Nucleus accumbens (tissue), 56 donors: Measurements from ENCODE around the gene TMEM269.

ENCODE experiments used
- DNase-seq, 56 donors: peaks; one replicate each; lab custom pipeline; 2025; lab: John Stamatoyannopoulos, UW

The TMEM269 gene, protein sequence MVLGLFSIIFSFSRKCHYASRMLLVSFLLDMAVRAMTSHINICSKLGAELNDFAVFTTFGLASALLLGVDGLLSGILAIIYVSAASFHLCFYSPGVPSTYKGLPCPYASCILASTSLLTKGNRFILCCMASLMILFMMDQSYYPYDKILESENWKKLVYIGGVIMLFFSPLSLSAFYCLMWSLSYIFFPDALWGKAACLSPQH

GRCh38 chr1:42784946-42785693, at the start of gene TMEM269:
TSS of gene TMEM269 (plus strand) at chr1:42784991. CDS start at chr1:42789894, 4,903 bp downstream.
- DNase-seq, result peak in 10 of 56 donors; percentile 4 to 39 (median 12)

- no peak for DNase-seq
These were observed 49.7 kb upstream of the TMEM269 start for GRCh38 chr1:42735056-42735455.

- DNase-seq, result no peak
These were observed 49.2 kb upstream of the TMEM269 start for GRCh38 chr1:42735477-42736105.

DNA sequence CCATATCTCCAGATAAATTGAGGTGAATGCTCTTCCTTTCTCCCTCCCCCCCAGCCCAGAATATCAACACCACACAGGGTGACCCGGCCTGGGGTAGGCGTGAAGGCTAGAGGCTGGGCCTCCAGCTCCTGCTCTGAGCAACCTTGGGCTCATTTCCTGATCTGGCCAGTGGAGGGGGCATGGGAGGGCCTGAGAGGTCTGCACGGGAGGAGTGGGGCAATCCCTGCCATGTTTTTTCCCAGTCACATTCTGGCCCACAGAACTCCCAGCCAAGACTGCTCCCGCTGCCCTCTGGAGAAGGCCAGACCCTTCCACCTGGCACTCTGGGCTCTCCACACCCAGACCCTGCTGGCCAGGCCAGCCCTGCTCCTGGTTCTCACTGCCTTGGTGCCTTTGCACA, 48.6 kb upstream of the TMEM269 start:
- DNase-seq, result no peak

GRCh38 chr1:42736571-42737200, 48.1 kb upstream of the TMEM269 start:
- DNase-seq, result no peak

DNA sequence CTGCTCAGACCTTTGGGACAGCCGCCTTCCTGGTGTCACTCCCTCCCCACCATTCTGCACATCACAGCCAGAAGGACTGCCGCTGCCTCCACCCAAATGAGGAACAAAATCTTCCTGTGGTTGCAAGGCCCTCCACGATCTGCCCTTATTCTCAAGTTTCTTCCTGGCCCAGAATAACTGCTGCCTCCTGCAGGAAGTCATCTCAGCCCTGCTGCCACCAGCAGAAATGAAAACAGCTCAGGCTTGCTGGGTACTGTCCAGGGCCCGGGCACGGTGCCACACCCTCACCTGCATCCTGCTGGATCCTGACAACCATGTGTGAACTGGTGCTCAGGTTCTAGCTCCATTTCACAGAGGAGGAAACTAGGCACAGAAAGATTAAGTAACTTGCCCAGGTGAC, 47.5 kb upstream of the TMEM269 start:
- peak in 1 of 56 donors; percentile 15 for DNase-seq

DNA sequence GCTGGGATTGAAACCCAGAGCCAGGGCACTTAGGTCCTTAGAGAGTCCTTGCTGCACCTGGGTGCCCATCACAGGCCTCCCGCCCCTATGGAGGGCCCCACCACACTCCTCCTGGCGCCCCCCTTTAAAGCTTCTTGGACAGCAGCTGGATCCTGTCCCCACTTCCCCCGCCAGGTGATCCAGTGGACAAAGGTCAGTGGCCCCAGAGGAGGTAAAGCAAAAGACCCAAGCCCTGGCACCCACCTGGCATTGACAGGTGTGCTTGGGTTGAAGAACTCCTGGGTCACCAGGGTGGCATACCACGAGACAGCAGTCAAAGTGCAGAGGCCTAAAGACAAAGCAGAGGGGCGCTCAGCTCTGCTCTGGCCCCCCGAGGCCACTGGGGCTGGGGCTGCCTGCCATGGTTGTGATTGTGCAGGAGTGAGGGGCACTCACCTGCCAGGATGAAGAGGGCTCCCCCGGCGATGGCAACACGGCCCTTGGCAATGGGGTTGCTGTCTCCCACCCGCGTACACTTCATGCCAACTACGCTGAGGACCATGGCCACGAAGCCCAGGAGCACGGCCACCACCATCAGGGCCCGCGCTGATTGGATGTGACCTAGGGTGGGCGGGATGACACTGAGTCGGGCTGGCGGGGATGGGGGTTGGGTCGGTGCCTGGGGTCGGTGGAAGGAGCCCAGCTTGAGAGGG, 46.7 kb upstream of the TMEM269 start:
- no peak for DNase-seq

DNA sequence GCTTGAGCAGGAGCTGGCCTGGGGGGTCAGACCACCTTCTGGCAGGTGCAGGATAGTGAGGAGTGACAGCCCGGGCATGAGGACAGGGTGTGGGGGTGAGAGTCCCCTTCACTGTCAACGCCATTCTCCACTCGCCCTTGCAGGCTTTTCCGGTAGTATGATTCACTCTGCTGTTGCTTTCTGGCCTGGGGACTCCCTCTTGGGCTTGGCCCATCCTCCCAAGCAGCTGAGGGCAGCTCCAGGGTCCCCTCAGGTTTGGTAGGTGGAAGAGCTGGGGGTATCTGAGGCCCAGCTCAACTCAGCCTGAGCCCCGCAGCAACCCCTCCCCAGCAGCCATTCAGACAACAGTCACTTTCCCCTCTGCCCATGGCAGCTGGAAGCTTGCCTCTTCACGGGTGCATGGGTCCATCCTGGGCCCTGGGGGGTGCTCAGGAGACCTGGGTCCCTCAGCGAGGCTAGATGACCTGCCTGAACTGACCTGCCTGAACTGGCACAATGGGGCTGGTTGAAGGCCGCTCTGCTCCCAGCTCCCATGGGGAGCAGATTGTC, 46.0 kb upstream of the TMEM269 start:
- no peak for DNase-seq

DNA sequence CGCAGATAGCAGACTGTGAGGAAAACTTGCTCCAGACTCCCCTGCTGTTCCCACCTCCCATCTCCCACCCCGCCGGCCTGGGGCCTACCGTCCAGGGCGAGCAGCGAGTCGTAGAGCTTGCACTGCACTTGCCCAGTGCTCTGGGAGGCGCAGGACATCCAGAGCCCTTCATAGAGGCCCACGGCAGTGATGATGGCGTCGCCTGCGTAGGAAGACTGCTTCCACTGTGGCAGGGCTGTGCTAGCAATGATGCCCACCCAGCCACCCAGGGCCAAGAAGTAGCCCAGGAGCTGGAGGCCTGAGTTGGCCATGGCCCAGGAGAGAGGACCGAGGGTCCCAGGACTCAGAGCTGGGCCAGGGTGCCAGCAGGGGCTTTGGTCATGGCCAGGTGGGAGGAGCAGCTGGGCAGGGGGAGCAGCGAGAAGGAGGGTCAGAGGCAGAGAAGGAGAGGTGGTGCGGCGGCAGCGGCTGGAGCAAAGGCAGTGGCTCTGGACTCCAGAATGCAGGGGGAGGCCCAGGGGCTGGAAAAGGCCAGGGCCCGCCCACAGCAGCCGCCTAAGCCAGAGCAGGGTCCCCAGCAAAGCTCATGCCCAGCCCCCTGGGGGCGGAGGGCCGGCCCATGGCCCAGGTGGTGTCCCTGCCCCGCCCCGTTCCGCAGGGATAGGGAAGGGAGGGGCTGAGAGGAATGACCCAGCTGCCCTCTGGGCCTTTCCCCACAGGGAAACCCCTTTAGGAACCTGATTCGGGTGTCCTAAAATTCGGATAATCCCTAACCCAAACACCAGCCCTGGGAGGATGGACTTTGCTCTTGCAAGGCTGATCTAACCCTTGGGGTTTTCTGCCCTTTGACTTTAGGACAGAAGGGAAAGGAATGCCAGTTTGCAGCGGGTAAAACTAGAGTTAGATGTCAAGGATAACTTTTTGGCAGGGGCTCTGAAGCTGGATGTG, 44.8 kb upstream of the TMEM269 start, which contains the start of gene CLDN19:
Gene CLDN19, minus strand, starts transcription at position 484 of the 948 bp plus-strand sequence. Its CDS starts 173 bp downstream, at position 311.
- DNase-seq, result no peak

- peak in 12 of 56 donors; percentile 6 to 49 (median 19) for DNase-seq
These were observed 43.8 kb upstream of the TMEM269 start for GRCh38 chr1:42740851-42741580.

DNA sequence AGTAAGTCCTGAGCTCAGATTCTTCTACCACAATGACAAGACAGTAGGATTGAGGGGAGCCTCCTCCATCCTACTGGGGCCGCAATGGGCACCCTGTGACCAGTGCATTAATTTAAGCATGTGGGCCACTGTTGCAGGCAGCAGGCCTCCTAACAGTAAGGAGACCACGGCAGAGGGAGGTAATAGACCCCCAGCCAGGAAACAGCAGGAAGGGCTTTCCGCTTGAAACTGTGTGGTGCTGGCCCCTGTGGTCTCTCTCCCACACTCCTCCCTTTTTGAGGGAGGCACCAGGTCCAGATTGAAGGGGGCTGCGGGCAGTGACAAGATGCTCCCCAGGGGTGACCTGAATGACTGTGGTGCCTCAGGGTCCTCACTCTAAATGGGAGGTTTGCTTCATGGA, 43.1 kb upstream of the TMEM269 start:
- DNase-seq, result no peak

DNA sequence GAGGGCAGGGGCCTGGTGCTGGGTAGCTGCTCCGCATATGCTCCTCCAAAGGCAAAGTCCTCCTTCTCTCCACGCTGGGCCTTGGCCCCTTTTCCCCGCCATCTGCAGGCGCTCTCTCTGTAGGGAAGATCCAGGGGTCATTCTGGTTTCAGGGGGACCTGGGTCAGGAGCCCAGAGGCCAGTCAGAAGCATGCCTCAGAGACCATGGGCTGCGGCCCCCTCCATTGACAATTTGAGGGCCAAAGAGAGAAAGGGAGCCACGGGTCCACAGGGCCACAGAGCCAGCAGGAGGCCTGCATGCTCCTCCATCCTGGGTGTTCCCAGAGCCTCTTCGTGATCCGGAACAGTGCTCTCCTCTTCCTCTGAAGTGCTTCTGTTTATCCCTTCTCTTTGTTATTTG, 42.6 kb upstream of the TMEM269 start:
- no peak for DNase-seq

DNA sequence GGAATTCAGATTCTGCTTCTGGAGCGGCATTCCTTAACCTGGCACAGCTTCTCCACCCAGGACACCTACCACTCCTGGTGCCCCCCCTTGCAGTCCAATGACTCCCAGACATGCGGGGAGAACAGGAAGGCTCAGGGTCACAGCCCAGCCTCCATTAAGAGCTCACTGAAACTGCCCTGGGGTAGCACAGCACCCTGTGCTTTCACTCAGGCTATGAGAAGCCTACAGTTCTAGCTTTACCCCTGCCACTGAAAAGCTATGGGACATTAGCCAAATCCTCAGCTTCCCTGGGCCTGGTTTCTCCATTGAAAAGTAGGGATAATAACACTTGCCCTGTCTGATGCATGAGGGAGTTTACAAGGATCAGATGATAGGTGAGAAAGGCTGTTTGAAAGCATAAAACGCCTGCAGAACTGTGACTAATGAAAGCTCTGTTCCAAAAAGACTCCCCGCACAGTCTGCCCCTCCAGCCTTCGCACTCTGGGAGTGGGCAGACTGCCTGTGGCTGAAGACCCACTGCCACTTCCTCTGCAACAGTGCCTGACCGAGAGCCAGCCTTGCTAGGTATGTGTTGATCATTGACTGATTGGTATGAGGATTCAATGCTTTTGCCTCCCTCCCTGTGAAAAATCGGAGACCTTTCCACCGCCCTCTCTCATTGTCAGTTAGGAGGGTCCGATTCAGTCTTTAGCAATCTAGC, 42.0 kb upstream of the TMEM269 start:
- no peak for DNase-seq

GRCh38 chr1:42743317-42744147, 41.3 kb upstream of the TMEM269 start:
- DNase-seq, result no peak

DNA sequence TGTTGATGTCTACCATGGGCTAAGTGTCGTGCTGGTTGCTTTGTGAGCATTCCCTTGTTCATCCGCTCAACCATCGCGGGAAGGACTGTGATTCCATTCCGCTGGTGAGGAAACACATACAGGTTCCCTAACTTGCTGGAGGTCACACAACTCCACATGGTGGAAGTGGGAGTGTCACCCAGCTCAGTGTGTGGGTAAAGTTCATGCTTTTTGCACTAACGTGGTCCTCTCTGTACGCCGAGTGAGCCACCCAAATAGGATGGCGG, 40.7 kb upstream of the TMEM269 start:
- no peak for DNase-seq

- DNase-seq, result no peak
These were observed 38.9 kb upstream of the TMEM269 start for GRCh38 chr1:42745851-42746250.
